ENCODE data around the gene MAP2K6. TPM values are rescaled to one million over a fixed set of nuclear protein-coding genes. Genes with fewer than 3 reads are reported as not detected.
A peak's percentile ranks its signal among the peaks of the same experiment; 100 is the strongest.

MAP2K6 gene
- total RNA-seq, 1 experiment from 2014 or later, result 17.7 TPM

DNA sequence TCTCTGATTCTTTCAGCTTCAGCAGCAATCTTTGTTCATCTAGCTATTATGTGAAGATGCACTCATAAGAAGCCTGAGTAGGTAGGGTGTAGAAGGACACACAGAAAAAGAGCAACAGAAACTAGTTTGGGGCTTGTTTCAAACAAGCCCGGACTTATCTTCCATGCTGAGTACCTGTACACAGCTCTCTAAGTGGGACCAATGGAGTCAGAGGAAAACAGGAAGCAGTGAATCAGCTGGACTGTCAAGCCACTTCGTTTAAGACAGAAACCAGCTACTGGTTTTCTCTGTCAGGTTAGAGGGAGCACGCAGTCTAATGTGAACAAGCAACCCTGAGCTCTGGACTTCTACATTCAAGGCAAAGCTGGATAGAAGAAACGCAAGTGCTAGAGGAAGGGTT lies 16.0 kb downstream of the MAP2K6 start:
- no peak for DNase-seq
- Mint-ChIP-seq H3K4me3 (no peak overlapping the region), H3K27ac (peak overlapping the region in 2 of 3 experiments; percentile 72 to 89; a peak in 4 of 7 replicates), H3K36me3 (ENCODE audit: insufficient read depth in 1 of 3, low read depth in 3 of 3) (peaks cover 0 to 2% (median 0%) of the 10 kb centered on the region in 3 experiments; a peak in 1 of 7 replicates), H3K27me3 (ENCODE audit: low read depth) (no peaks in the 10 kb centered on the region), H3K4me1 (peaks cover 66 to 74% of the 10 kb centered on the region in 2 experiments), H3K9me3 (no peaks in the 10 kb centered on the region)
- H3K4ac ChIP-seq (ENCODE audit: low read depth, low read length), result no peak overlapping the region
- WGBS (ENCODE audit: extremely low coverage, insufficient read length, low lambda C conversion rate), result no CpG with 5 or more reads among the region's 4 CpGs
- TF ChIP-seq, protein P1, sequence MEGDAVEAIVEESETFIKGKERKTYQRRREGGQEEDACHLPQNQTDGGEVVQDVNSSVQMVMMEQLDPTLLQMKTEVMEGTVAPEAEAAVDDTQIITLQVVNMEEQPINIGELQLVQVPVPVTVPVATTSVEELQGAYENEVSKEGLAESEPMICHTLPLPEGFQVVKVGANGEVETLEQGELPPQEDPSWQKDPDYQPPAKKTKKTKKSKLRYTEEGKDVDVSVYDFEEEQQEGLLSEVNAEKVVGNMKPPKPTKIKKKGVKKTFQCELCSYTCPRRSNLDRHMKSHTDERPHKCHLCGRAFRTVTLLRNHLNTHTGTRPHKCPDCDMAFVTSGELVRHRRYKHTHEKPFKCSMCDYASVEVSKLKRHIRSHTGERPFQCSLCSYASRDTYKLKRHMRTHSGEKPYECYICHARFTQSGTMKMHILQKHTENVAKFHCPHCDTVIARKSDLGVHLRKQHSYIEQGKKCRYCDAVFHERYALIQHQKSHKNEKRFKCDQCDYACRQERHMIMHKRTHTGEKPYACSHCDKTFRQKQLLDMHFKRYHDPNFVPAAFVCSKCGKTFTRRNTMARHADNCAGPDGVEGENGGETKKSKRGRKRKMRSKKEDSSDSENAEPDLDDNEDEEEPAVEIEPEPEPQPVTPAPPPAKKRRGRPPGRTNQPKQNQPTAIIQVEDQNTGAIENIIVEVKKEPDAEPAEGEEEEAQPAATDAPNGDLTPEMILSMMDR (conservative IDR thresholded peaks at IDR 0.05), result no peak
- H3K27ac ChIP-seq (ENCODE audit: insufficient read length, low read depth, low read length), result no peak overlapping the region
- H2BK12ac ChIP-seq (ENCODE audit: insufficient read length, low read depth, low read length), result peak overlapping the region; percentile 4
- no peak overlapping the region for H2BK20ac ChIP-seq (ENCODE audit: low read depth, low read length, poor library complexity, severe bottlenecking)
- H2AK5ac ChIP-seq (ENCODE audit: insufficient read length, low read length), result no peak overlapping the region
- peaks cover 17% of the 10 kb centered on the region for H3K4me1 ChIP-seq (ENCODE audit: insufficient read depth, low read length)
- H4K5ac ChIP-seq (ENCODE audit: insufficient read length, low read depth, low read length), result no peak overlapping the region
- no peaks in the 10 kb centered on the region for H3K9me3 ChIP-seq (ENCODE audit: control insufficient read depth, low read depth, low read length)
- H3K4me2 ChIP-seq (ENCODE audit: insufficient read depth, insufficient read length, low read length), result no peak overlapping the region
- H3K79me2 ChIP-seq (ENCODE audit: insufficient read depth, low read length), result no peaks in the 10 kb centered on the region; the same call in 1 of the 2 replicates
- H2AFZ ChIP-seq (ENCODE audit: low read length), result no peak overlapping the region
- no peak overlapping the region for H3K56ac ChIP-seq (ENCODE audit: insufficient read length, low read depth, low read length)
- no peak overlapping the region for H3K14ac ChIP-seq (ENCODE audit: insufficient read depth, low read length)
- no peak overlapping the region for H3K9ac ChIP-seq (ENCODE audit: extremely low read depth, insufficient read length, low read length)
- H3K18ac ChIP-seq (ENCODE audit: insufficient read length, low read depth, low read length), result no peak overlapping the region
- H3K79me1 ChIP-seq (ENCODE audit: insufficient read depth, low read depth, low read length, poor library complexity, severe bottlenecking), result no peaks in the 10 kb centered on the region
- no peaks in the 10 kb centered on the region for H3K27me3 ChIP-seq (ENCODE audit: insufficient read depth, low read length)
- no peak overlapping the region for H3K23ac ChIP-seq (ENCODE audit: insufficient read length, low read depth, low read length)
- no peak overlapping the region for H2BK15ac ChIP-seq (ENCODE audit: low read depth, low read length)
- no peak overlapping the region for H2BK5ac ChIP-seq (ENCODE audit: insufficient read length, low read length)
- no peak overlapping the region for H4K91ac ChIP-seq (ENCODE audit: insufficient read length, low read depth, low read length)
- no peak overlapping the region for H4K8ac ChIP-seq (replicated peaks; ENCODE audit: insufficient read length, low read depth, low read length)
- no peaks in the 10 kb centered on the region for H4K20me1 ChIP-seq (ENCODE audit: control insufficient read depth, insufficient read depth, insufficient read length)
- H3T11ph ChIP-seq (ENCODE audit: low read length), result no peak overlapping the region
- H2BK120ac ChIP-seq (ENCODE audit: low read depth, low read length, poor library complexity, severe bottlenecking), result no peak overlapping the region
- H3K23me2 ChIP-seq (ENCODE audit: insufficient read length, low read depth, low read length, poor library complexity, severe bottlenecking), result no peaks in the 10 kb centered on the region
